Activated T-cell treated with anti-CD3 and anti-CD28 coated beads for 1 hour (primary cell): ENCODE measurements around the gene FNIP2.
"Not testable (repeated sequence)": the region's sequence is repeated elsewhere in the genome, so short reads cannot be mapped to it uniquely, and the experiment has no call there.

ENCODE experiments used
- DNase-seq: peaks from one replicate; pipeline ENCODE4 v3.0.0-alpha.2; 2020; ENCODE audit warnings: low read depth

Gene FNIP2

GRCh38 chr4:158793430-158793829, 24.6 kb downstream of the FNIP2 start:
- DNase-seq = not testable (repeated sequence)

GRCh38 chr4:158796370-158797140, 27.7 kb downstream of the FNIP2 start:
- no peak for DNase-seq

GRCh38 chr4:158798062-158798461, 29.2 kb downstream of the FNIP2 start:
- DNase-seq = no peak

- DNase-seq = no peak
These were observed 30.4 kb downstream of the FNIP2 start for GRCh38 chr4:158799013-158799770.

- no peak for DNase-seq
These were observed 31.0 kb downstream of the FNIP2 start for GRCh38 chr4:158799856-158800255.

- no peak for DNase-seq
These were observed 32.2 kb downstream of the FNIP2 start for GRCh38 chr4:158801066-158801465.

- DNase-seq = no peak
These were observed 32.9 kb downstream of the FNIP2 start for GRCh38 chr4:158801677-158802076.

- no peak for DNase-seq
These were observed 34.1 kb downstream of the FNIP2 start for GRCh38 chr4:158802914-158803313.

GRCh38 chr4:158805635-158806471, 37.0 kb downstream of the FNIP2 start:
- no peak for DNase-seq

- DNase-seq = no peak
These were observed 38.9 kb downstream of the FNIP2 start for GRCh38 chr4:158807691-158808090.

GRCh38 chr4:158808399-158808798, 39.6 kb downstream of the FNIP2 start:
- no peak for DNase-seq

GRCh38 chr4:158809208-158809607, 40.4 kb downstream of the FNIP2 start:
- DNase-seq = not testable (repeated sequence)

- no peak for DNase-seq
These were observed 41.0 kb downstream of the FNIP2 start for GRCh38 chr4:158809611-158810486.

GRCh38 chr4:158810487-158811215, 41.8 kb downstream of the FNIP2 start:
- DNase-seq = no peak

GRCh38 chr4:158811216-158811540, 42.4 kb downstream of the FNIP2 start:
- DNase-seq = no peak

- DNase-seq = no peak
These were observed 42.9 kb downstream of the FNIP2 start for GRCh38 chr4:158811704-158812103.

- no peak for DNase-seq
These were observed 43.3 kb downstream of the FNIP2 start for GRCh38 chr4:158812133-158812532.

GRCh38 chr4:158812543-158812942, 43.7 kb downstream of the FNIP2 start:
- no peak for DNase-seq

- no peak for DNase-seq
These were observed 44.3 kb downstream of the FNIP2 start for GRCh38 chr4:158813113-158813512.

GRCh38 chr4:158814207-158814606, 45.4 kb downstream of the FNIP2 start:
- DNase-seq = no peak
